DND-41 (cell line): Measurements from ENCODE around the gene PLXNA4.

ENCODE experiments used
- EZH2 ChIP-seq: IDR thresholded peaks from 3 replicates; pipeline ENCODE4 v1.6.1; 2012; ENCODE audit warnings: borderline replicate concordance, low read depth, mild to moderate bottlenecking, moderate library complexity, low read length, inconsistent platforms; ENCODE audit not compliant: severe bottlenecking
- TF ChIP-seq, protein P1 (sequence below): IDR thresholded peaks from 2 replicates; pipeline ENCODE4 v1.5.1; 2012; ENCODE audit warnings: borderline replicate concordance, low read length, moderate library complexity, mild to moderate bottlenecking; ENCODE audit not compliant: poor library complexity, severe bottlenecking; ENCODE audit errors: extremely low read depth

DNA sequence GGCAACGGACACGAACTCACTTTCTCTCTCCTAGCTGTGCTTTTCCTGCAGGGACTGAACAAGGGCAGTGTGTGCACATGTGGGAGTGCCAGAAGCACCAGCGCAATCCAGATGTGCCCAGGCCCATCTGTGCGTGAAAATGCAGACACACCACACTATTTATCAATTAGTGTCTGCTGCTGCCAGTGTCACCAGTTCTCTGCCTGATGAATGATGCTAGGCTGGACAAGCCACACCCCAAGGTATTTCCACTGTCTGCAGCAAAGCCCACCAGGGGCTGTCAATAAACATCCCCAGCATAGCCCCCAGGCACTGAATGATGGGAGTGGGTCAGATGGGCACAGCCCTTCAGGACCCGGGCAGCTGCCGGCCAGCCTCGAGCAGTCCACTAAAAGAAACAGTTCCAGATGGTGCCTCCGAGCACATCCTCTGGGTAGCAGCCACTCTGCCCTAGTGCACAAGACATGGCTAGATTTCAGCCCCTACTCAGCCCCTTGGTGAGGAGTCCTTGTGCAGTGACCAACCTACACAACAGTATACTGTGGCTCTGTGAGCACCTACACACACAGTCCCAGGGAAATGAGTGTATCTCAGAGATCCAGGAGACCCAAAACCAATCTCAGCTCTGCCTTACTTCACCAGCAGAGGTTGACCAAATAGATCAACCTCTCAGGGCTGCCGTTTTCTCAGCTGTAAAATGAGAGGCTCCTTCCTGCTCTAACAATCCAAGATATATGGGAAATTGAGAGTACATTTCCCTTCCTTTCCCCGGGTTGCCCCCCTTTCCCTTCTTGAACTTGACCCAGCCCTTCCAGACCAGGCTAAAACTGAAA lies 314.7 kb downstream of the PLXNA4 start:
- TF ChIP-seq, protein P1, sequence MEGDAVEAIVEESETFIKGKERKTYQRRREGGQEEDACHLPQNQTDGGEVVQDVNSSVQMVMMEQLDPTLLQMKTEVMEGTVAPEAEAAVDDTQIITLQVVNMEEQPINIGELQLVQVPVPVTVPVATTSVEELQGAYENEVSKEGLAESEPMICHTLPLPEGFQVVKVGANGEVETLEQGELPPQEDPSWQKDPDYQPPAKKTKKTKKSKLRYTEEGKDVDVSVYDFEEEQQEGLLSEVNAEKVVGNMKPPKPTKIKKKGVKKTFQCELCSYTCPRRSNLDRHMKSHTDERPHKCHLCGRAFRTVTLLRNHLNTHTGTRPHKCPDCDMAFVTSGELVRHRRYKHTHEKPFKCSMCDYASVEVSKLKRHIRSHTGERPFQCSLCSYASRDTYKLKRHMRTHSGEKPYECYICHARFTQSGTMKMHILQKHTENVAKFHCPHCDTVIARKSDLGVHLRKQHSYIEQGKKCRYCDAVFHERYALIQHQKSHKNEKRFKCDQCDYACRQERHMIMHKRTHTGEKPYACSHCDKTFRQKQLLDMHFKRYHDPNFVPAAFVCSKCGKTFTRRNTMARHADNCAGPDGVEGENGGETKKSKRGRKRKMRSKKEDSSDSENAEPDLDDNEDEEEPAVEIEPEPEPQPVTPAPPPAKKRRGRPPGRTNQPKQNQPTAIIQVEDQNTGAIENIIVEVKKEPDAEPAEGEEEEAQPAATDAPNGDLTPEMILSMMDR, result no peak
- TF ChIP-seq EZH2, result no peak
